Measurements from ENCODE around the gene DAP. TPM values are rescaled to one million over a fixed set of nuclear protein-coding genes. Genes with fewer than 3 reads are reported as not detected.

DAP gene
- total RNA-seq, 4 donors from 2014 or later = 33.6 to 71.4 (median 47.9) TPM

DNA sequence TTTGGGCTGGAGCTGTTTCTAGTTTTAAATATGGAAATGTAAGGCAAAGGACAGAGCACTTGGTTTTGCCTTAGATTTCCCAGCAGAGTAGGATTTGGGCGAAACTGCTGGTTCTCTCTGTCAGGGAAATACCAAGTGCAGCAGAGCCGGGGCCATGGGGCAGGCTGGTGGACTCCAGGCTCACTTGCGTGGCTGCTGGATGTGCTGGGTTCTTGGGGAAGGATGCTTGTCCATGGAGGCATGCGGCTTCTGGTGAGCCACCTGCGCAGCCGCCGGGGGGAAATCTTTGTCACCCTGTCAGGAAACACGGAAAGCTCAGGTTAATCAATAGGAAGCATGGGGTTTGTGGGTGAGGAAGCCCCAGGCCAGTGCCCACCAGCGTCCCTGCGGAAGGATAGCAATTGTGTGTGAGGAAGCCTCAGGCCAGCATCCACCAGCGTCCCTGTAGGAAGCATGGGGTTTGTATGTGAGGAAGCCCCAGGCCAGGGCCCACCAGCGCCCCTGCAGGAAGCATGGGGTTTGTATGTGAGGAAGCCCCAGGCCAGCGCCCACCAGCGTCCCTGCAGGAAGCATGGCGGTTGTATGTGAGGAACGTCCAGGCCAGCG lies 80.1 kb downstream of the DAP start:
- TF ChIP-seq CTCF (IDR thresholded peaks at IDR 0.05) (no peak), POLR2A (IDR thresholded peaks at IDR 0.05) (no peak), EP300 (IDR thresholded peaks at IDR 0.05; ENCODE audit: low read depth) (no peak), POLR2AphosphoS5 (IDR thresholded peaks at IDR 0.05) (no peak)
- H3K36me3 ChIP-seq = peaks cover 0 to 23% (median 9%) of the 10 kb centered on the region in 4 donors
- in situ Hi-C loops (cut with MboI; ENCODE audit: low pct_ligation_motif_present in 1 of 4, low pct_unique_long_range_greater_than_20kb in 1 of 4, low sequenced_read_pairs in 3 of 4) = no loop called here

DNA sequence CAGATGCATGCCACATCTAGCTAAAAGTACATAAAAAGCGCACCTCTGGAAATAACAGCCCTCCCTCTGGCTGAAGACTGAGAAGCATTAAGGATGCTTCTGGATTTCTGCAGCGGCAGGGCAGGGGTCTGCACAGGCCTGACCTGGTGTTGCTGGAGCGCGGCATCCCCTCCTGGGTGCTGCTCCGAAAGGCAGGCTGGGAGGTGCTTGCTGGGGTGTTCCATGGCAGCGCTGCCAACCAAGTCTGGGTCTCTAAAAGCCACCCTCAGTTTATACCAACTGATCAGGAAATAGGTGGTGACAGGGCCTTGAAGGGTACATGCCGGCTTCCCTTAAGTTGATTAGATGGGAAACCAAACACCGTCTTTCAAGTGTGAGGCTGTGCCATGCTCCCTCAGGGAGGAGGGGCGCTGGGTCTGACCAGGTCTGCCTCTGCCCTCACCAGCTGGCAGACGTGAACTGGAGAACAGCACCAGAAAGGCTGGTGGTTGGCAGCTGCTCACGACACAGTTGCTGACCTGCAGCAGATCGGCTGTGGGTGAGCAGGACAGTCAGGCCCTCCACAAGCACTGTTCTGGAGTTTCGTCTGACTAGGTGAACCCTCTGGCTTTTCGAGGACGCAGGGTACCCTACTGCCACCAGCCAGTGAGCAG lies 81.6 kb downstream of the DAP start:
- no peak overlapping the region for H3K4me3 ChIP-seq
- TF ChIP-seq POLR2A (IDR thresholded peaks at IDR 0.05) = no peak
- TF ChIP-seq EP300 (IDR thresholded peaks at IDR 0.05; ENCODE audit: low read depth) = no peak
- TF ChIP-seq CTCF (IDR thresholded peaks at IDR 0.05) = no peak
- TF ChIP-seq POLR2AphosphoS5 (IDR thresholded peaks at IDR 0.05) = no peak
- intact Hi-C loops (cut with DNase I; ENCODE audit: low total_unique reads) (no loop called here), in situ Hi-C loops (cut with MboI; ENCODE audit: low pct_ligation_motif_present in 1 of 4, low pct_unique_long_range_greater_than_20kb in 1 of 4, low sequenced_read_pairs in 3 of 4) (no loop called here)
- no peaks in the 10 kb centered on the region for H3K27me3 ChIP-seq
- no peaks in the 10 kb centered on the region for H3K4me1 ChIP-seq
- 94 to 100% methylated on average over 1 to 15 of the region's 15 CpGs for WGBS, 2 donors (ENCODE audit: low coverage in 1 of 2)
- no peak for DNase-seq
- H3K36me3 ChIP-seq = peaks cover 0 to 23% (median 9%) of the 10 kb centered on the region in 4 donors
- H3K27ac ChIP-seq = no peak overlapping the region
- H3K9me3 ChIP-seq = no peaks in the 10 kb centered on the region

More for the DNA sequence above, 80.1 kb downstream of the DAP start:
- Histone ChIP-seq H3K9me3 (no peaks in the 10 kb centered on the region), H3K27ac (no peak overlapping the region), H3K4me1 (no peaks in the 10 kb centered on the region), H3K27me3 (no peaks in the 10 kb centered on the region), H3K4me3 (no peak overlapping the region)
- no peak for DNase-seq
- WGBS, 2 donors (ENCODE audit: low coverage in 1 of 2) = 96% methylated on average over 17 of the region's 17 CpGs; no CpG with 5 or more reads in 1 of the 2 donors
- intact Hi-C loops (cut with DNase I; ENCODE audit: low total_unique reads) = loop anchor here (1.0 kb wide), 1 partner anchor 28 kb away; no protein-coding TSS in a partner anchor

DNA sequence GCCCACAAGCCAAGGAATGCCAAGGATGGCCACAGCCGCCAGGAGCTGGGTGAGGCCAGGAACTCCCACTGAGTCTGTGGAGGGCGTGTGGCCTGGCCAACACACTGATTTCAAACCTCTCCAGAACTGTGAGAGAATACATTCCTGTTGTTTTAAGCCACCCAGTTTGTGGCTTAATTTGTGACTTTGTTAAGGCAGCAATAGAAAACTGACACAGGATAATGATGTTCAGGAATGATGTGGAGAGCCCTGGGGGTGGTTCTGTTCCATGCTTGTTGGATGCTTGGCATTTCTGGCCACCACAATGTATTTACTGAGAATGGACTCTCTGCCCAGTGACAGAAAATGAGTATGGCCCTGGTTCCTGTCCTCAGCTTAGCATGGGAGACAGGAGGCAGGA lies 82.8 kb downstream of the DAP start:
- DNase-seq = no peak
- WGBS, 2 donors (ENCODE audit: low coverage in 1 of 2) = 94% methylated on average over 2 of the region's 2 CpGs; no CpG with 5 or more reads in 1 of the 2 donors
- no peaks in the 10 kb centered on the region for H3K27me3 ChIP-seq
- intact Hi-C loops (cut with DNase I; ENCODE audit: low total_unique reads) (no loop called here), in situ Hi-C loops (cut with MboI; ENCODE audit: low pct_ligation_motif_present in 1 of 4, low pct_unique_long_range_greater_than_20kb in 1 of 4, low sequenced_read_pairs in 3 of 4) (no loop called here)
- peaks cover 0 to 23% (median 9%) of the 10 kb centered on the region in 4 donors for H3K36me3 ChIP-seq
- no peak overlapping the region for H3K4me3 ChIP-seq
- no peak for TF ChIP-seq CTCF (IDR thresholded peaks at IDR 0.05)
- TF ChIP-seq EP300 (IDR thresholded peaks at IDR 0.05; ENCODE audit: low read depth) = no peak
- no peak for TF ChIP-seq POLR2A (IDR thresholded peaks at IDR 0.05)
- no peak for TF ChIP-seq POLR2AphosphoS5 (IDR thresholded peaks at IDR 0.05)
- H3K9me3 ChIP-seq = no peaks in the 10 kb centered on the region
- no peak overlapping the region for H3K27ac ChIP-seq
- H3K4me1 ChIP-seq = no peaks in the 10 kb centered on the region

- peaks cover 0 to 23% (median 9%) of the 10 kb centered on the region in 4 donors for H3K36me3 ChIP-seq
- H3K27me3 ChIP-seq = no peaks in the 10 kb centered on the region
- H3K4me3 ChIP-seq = no peak overlapping the region
- DNase-seq = no peak
- TF ChIP-seq POLR2AphosphoS5 (IDR thresholded peaks at IDR 0.05) (no peak), EP300 (IDR thresholded peaks at IDR 0.05; ENCODE audit: low read depth) (no peak), POLR2A (IDR thresholded peaks at IDR 0.05) (no peak), CTCF (IDR thresholded peaks at IDR 0.05) (no peak)
- H3K9me3 ChIP-seq = no peaks in the 10 kb centered on the region
- WGBS, 2 donors (ENCODE audit: low coverage in 1 of 2) = 94% methylated on average over 7 of the region's 7 CpGs; no CpG with 5 or more reads in 1 of the 2 donors
- intact Hi-C loops (cut with DNase I; ENCODE audit: low total_unique reads) (no loop called here), in situ Hi-C loops (cut with MboI; ENCODE audit: low pct_ligation_motif_present in 1 of 4, low pct_unique_long_range_greater_than_20kb in 1 of 4, low sequenced_read_pairs in 3 of 4) (no loop called here)
- H3K4me1 ChIP-seq = no peaks in the 10 kb centered on the region
- no peak overlapping the region for H3K27ac ChIP-seq
Observed at GRCh38 chr5:10677533-10677932, 83.5 kb downstream of the DAP start.

Measured in transverse colon (tissue), 4 donors.